ENCODE measurements around the gene CTTN.
A peak's percentile ranks its signal among the peaks of the same experiment; 100 is the strongest.

The CTTN gene

GRCh38 chr11:70478166-70478890 lies 80.0 kb downstream of the CTTN start:
- no peak for DNase-seq (ENCODE audit: low spot score)
- TF ChIP-seq CTCF (conservative IDR thresholded peaks at IDR 0.05; ENCODE audit: low read depth): no peak
- H3K27ac ChIP-seq: no peak overlapping the region
- CTCF ChIA-PET: no interaction called here
- POLR2A ChIA-PET (ENCODE audit: low non-redundant PET): no interaction called here

GRCh38 chr11:70480711-70481110 lies 82.4 kb downstream of the CTTN start:
- ChIA-PET CTCF (interaction anchor here (0.5 kb wide), 1 partner anchor 1663 kb away, joined by 4 read pairs; no protein-coding TSS in a partner anchor), POLR2A (ENCODE audit: low non-redundant PET) (no interaction called here)
- H3K27ac ChIP-seq: no peak overlapping the region
- no peak for TF ChIP-seq CTCF (conservative IDR thresholded peaks at IDR 0.05; ENCODE audit: low read depth)
- DNase-seq (ENCODE audit: low spot score): no peak

DNA sequence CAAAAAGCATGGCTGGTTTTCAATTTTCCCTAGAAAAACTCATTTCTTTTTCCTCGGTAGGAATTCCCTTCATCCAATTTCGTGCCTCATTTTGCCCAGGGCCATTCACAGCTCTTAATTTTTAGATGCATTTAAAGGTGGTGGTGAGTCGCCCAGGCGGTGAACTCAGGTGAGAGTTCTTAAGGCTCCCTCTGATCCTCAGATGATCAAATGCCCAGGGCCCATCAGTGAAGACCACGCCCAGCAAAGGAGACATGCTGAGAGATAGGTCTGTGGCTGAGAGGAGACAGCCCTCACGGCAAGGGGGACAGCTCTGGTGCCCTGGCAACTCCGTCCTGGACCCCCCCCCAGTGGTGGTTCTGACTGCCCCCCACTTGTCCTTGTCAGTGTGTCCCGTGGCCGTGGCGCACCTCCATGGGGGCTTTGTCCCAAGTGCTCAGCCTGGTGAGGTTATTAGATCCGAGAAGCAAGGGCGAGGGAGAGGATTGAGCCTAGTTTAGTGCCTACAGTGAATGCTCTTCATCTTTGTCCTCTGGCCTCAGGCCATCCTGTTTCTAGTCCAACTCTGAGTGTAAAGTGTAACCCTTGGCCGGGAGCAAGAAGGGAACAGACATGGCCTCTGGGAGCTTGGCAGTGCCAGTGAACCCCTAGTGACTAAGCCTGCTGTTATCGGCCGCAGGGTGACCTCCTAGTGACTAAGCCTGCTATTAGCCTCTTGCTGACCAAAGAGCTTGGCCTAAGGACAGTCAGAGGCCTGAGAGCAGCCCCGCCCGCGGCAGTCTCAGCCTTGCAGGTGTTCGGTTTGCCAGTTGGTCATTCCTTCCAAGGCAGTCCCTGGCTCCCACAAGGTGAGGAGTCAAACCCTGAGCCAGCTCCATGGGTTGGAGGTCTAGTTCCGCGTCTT lies 83.5 kb downstream of the CTTN start:
- peak; percentile 45 for DNase-seq (ENCODE audit: low spot score)
- CTCF ChIA-PET: interaction anchor here (0.6 to 0.7 kb wide), 2 partner anchors 29 to 237 kb away, joined by 3 to 4 read pairs; no protein-coding TSS in a partner anchor
- H3K27ac ChIP-seq: no peak overlapping the region
- TF ChIP-seq CTCF (conservative IDR thresholded peaks at IDR 0.05; ENCODE audit: low read depth): no peak
- POLR2A ChIA-PET (ENCODE audit: low non-redundant PET): no interaction called here

DNA sequence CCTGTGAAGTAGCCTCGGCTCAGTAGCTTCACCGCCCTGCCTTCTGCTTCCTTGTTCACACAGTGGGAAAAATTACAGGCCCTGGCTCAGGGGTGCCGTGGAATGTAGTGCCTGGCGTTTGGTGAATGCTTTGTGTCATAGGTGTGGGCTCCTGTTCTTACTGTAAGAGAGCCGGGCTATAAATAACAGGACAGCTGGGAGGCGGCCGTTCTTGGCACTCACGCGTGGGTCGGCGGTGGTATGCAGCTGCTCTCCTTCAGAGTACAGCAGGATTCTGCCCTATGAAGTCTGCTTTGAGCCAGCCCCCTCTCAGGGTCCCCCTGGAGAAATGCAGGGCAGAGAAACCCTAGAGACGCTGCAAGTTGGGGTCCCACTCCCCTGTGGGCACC lies 84.2 kb downstream of the CTTN start:
- H3K27ac ChIP-seq: no peak overlapping the region
- ChIA-PET CTCF (interaction anchor here (0.6 to 0.7 kb wide), 2 partner anchors 30 to 238 kb away, joined by 3 to 4 read pairs; no protein-coding TSS in a partner anchor), POLR2A (ENCODE audit: low non-redundant PET) (no interaction called here)
- TF ChIP-seq CTCF (conservative IDR thresholded peaks at IDR 0.05; ENCODE audit: low read depth): no peak
- no peak for DNase-seq (ENCODE audit: low spot score)

- DNase-seq (ENCODE audit: low spot score): peak; percentile 20
- H3K27ac ChIP-seq: no peak overlapping the region
- CTCF ChIA-PET: no interaction called here
- POLR2A ChIA-PET (ENCODE audit: low non-redundant PET): no interaction called here
- TF ChIP-seq CTCF (conservative IDR thresholded peaks at IDR 0.05; ENCODE audit: low read depth): no peak
These were observed 84.9 kb downstream of the CTTN start for GRCh38 chr11:70483077-70483861.

DNA sequence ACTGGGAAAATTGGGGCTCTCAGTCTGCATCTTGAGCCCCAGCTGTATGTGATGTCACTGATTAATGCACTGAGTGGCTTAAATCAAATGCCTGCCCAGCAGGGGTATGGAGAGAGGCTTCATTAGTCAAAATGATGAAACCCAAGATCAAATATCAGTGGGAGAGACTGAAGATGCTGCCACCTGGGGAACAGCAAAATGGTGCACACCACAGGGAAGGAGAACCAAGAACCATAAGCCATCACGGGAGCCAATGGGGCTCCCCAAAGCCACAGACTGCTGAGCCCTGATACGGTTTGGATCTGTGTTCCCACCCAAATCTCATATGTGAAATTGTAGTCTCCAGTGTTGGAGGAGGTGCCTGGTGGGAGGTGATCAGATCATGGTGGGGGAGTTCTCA lies 85.6 kb downstream of the CTTN start:
- TF ChIP-seq CTCF (conservative IDR thresholded peaks at IDR 0.05; ENCODE audit: low read depth): no peak
- POLR2A ChIA-PET (ENCODE audit: low non-redundant PET): no interaction called here
- DNase-seq (ENCODE audit: low spot score): no peak
- CTCF ChIA-PET: no interaction called here
- H3K27ac ChIP-seq: no peak overlapping the region
